HepG2 (cell line): Measurements from ENCODE around the gene PIP4K2B. TPM values are rescaled to one million over a fixed set of nuclear protein-coding genes. Genes with fewer than 3 reads are reported as not detected.

ENCODE experiments used
- ATAD3A ChIP-seq: sonication (generic); formaldehyde crosslinking; IDR thresholded peaks from 2 replicates; pipeline ENCODE4 v1.4.0; 2020; ENCODE audit warnings: missing genetic modification reagents
- BHLHE40 ChIP-seq: IDR thresholded peaks from 2 replicates; pipeline ENCODE4 v1.6.1; 2011; ENCODE audit warnings: low read length, improper control_type of control experiment
- CENPX ChIP-seq: sonication (generic); formaldehyde crosslinking; IDR thresholded peaks from 2 replicates; pipeline ENCODE4 v1.9.0; 2021; ENCODE audit warnings: mild to moderate bottlenecking, missing genetic modification reagents, moderate library complexity
- DMAP1 ChIP-seq: IDR thresholded peaks from 2 replicates; pipeline ENCODE4 v1.6.1; 2016
- ETV5 ChIP-seq: IDR thresholded peaks from 2 replicates; pipeline ENCODE4 v1.6.1; 2018; ENCODE audit warnings: missing biosample characterization, missing genetic modification reagents, inconsistent platforms, borderline replicate concordance
- GATAD1 ChIP-seq: IDR thresholded peaks from 2 replicates; pipeline ENCODE4 v1.6.1; 2016; ENCODE audit warnings: missing genetic modification reagents, missing compliant biosample characterization
- HNRNPUL1 ChIP-seq: fragments of 200-400 bp; formaldehyde crosslinking; IDR thresholded peaks from 2 replicates; pipeline ENCODE4 v1.6.1; 2017; ENCODE audit warnings: low read depth, mild to moderate bottlenecking, low read length, moderate library complexity
- KAT2B ChIP-seq: fragments of 150-350 bp; IDR thresholded peaks from 2 replicates; pipeline ENCODE4 v1.6.1; 2014; ENCODE audit warnings: low read depth, low read length, borderline replicate concordance
- KDM6A ChIP-seq: IDR thresholded peaks from 2 replicates; pipeline ENCODE4 v1.6.1; 2016; ENCODE audit warnings: low read depth
- NONO ChIP-seq, 2 experiments: fragments of 450-650 bp in 1 of 2; sonication (generic) in 1 of 2; formaldehyde crosslinking in 1 of 2; IDR thresholded peaks in 1 of 2; conservative IDR thresholded peaks in 1 of 2; 2 replicates each; pipeline versions ENCODE4 v1.6.1 to v1.8.0; 2017 to 2022; ENCODE audit warnings: mild to moderate bottlenecking in 1 of 2, missing genetic modification reagents in 1 of 2, moderate library complexity in 1 of 2
- NR2C2 ChIP-seq: sonication (generic); formaldehyde crosslinking; IDR thresholded peaks from 2 replicates; pipeline ENCODE4 v1.4.0; 2020; ENCODE audit warnings: missing genetic modification reagents, mild to moderate bottlenecking, moderate library complexity, borderline replicate concordance
- PHF20 ChIP-seq: sonication (generic); formaldehyde crosslinking; IDR thresholded peaks from 2 replicates; pipeline ENCODE4 v1.5.0; 2020; ENCODE audit warnings: mild to moderate bottlenecking, missing genetic modification reagents
- RAD21 ChIP-seq: fragments of 450-650 bp; formaldehyde crosslinking; IDR thresholded peaks from 2 replicates; pipeline ENCODE4 v1.5.0; 2020; ENCODE audit warnings: mild to moderate bottlenecking
- RFXANK ChIP-seq: IDR thresholded peaks from 2 replicates; pipeline ENCODE4 v1.6.1; 2016
- SSRP1 ChIP-seq: IDR thresholded peaks from 2 replicates; pipeline ENCODE4 v1.6.1; 2016; ENCODE audit warnings: control low read depth
- TAF15 ChIP-seq: fragments of 200-400 bp; formaldehyde crosslinking; IDR thresholded peaks from one replicate; pipeline ENCODE4 v1.6.1; 2018; ENCODE audit warnings: mild to moderate bottlenecking, low read depth, low read length; ENCODE audit not compliant: poor library complexity, severe bottlenecking
- ZMYM4 ChIP-seq: sonication (generic); formaldehyde crosslinking; IDR thresholded peaks from 2 replicates; pipeline ENCODE4 v1.8.1; 2023; ENCODE audit warnings: mild to moderate bottlenecking, missing genetic modification reagents
- ZNF44 ChIP-seq: sonication (generic); formaldehyde crosslinking; IDR thresholded peaks from 2 replicates; pipeline ENCODE4 v1.5.1; 2020; ENCODE audit warnings: mild to moderate bottlenecking, missing genetic modification reagents
- ZNF510 ChIP-seq: sonication (generic); formaldehyde crosslinking; IDR thresholded peaks from 2 replicates; pipeline ENCODE4 v1.4.0; 2020; ENCODE audit warnings: low read depth, mild to moderate bottlenecking, missing genetic modification reagents
- ZNF543 ChIP-seq: sonication (generic); formaldehyde crosslinking; IDR thresholded peaks from 2 replicates; pipeline ENCODE4 v1.4.0; 2020; ENCODE audit warnings: mild to moderate bottlenecking, missing genetic modification reagents
- ZNF670 ChIP-seq: sonication (generic); formaldehyde crosslinking; IDR thresholded peaks from 2 replicates; pipeline ENCODE4 v1.8.0; 2022; ENCODE audit warnings: mild to moderate bottlenecking, missing genetic modification reagents, borderline replicate concordance
- ZNF713 ChIP-seq: sonication (generic); formaldehyde crosslinking; IDR thresholded peaks from 2 replicates; pipeline ENCODE4 v1.4.0; 2020; ENCODE audit warnings: mild to moderate bottlenecking, missing genetic modification reagents
- ZNF75D ChIP-seq: sonication (generic); formaldehyde crosslinking; IDR thresholded peaks from 2 replicates; pipeline ENCODE4 v1.8.1; 2023; ENCODE audit warnings: missing genetic modification reagents, mild to moderate bottlenecking, borderline replicate concordance
- ZNF879 ChIP-seq: sonication (generic); formaldehyde crosslinking; IDR thresholded peaks from 2 replicates; pipeline ENCODE4 v1.8.1; 2023; ENCODE audit warnings: missing genetic modification reagents
- ZSCAN21 ChIP-seq: sonication (generic); formaldehyde crosslinking; IDR thresholded peaks from 2 replicates; pipeline ENCODE4 v1.8.0; 2022; ENCODE audit warnings: mild to moderate bottlenecking, missing genetic modification reagents, moderate library complexity, borderline replicate concordance
- polyA plus RNA-seq, 8 experiments: library from polyadenylated mRNA; depleted of rRNA in 3 of 8; stranded (reverse) in 7 of 8; unstranded in 1 of 8; fragments of >200 nt; fragmentation: Illumina TruSeq in 4 of 8; extraction: Trizol in 4 of 8; gene quantifications; 2 replicates each; pipeline versions ENCODE4 v1.2.1 to v1.2.3, GENCODE V29; 2011 to 2016; ENCODE audit warnings: low read depth in 4 of 8, missing spikeins in 1 of 8, mixed read lengths in 1 of 8; ENCODE audit not compliant: insufficient read depth in 1 of 8
- total RNA-seq, 5 experiments: library from RNA; depleted of rRNA; stranded (reverse); fragments of >200 nt; fragmentation: Illumina TruSeq; extraction: Trizol; gene quantifications; 2 replicates each; pipeline ENCODE4 v1.2.3, GENCODE V29; 2016; ENCODE audit warnings: low read depth in 1 of 5
- TF ChIP-seq, protein P1 (sequence below): IDR thresholded peaks from 2 replicates; pipeline ENCODE4 v1.6.1; 2016; ENCODE audit warnings: missing biosample characterization, missing genetic modification reagents, low read depth

PIP4K2B gene
- total and polyA plus RNA-seq, 2 of the 13 experiments (the other 11 are each of a cell fraction or from before 2014, with no cell fraction given) = 20.4 to 54.0 TPM

DNA sequence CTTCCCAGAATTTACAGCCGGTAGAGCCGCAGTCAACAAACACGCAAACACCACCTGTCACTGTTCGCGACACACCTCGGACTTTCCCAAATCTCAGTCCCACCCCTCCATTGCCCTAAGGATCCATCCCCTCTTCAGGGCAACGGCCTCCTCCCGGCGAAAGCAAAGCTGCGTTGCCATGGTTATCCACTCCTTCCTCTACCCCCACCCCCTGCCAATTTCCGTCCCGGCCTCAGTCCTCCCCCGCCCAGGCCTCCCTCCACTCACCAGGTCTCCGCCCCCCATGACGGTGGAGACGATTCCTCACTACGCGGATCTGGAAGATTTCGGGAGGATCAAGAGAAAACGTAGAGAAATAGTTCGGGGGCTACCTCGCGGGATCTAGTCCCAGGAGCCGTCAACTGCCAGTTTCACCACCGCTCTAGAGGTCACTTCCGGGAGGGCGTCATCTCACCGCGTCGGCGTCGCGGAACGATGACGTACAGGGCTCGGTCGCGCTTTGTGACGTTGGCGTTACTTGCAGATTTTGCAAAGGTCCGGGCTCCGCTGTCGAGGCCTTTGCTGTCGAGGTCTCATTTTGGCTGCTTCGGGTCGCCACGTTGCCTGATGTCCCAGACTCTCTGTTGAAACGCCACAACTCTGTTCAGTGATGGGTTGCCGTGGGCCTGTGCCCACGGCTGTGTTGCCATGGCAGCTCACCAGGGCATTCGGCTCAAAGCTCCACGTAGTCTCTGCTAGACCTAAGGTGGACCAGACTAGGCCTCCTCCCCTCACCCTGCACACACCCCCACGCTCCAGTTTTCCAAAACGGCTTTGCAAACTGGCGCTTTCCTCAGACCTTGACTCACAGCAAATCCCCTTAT is 25.8 kb upstream of the PIP4K2B start, which contains the start of gene CWC25 (continued):
- TF ChIP-seq ZSCAN21 (CRISPR knock-in tag) = peak; percentile 93; the same call in 1 of the 2 replicates
- no peak for TF ChIP-seq ATAD3A (CRISPR knock-in tag)
- peak; percentile 100 for TF ChIP-seq PHF20 (CRISPR knock-in tag)
- peak; percentile 70 for TF ChIP-seq RAD21 (CRISPR knock-in tag)
- peak; percentile 95 for TF ChIP-seq ETV5 (CRISPR knock-in tag)
- TF ChIP-seq ZNF543 = 0 out of 2 replicates have a peak, but pooled peaks have one; percentile 59
- TF ChIP-seq ZMYM4 (CRISPR knock-in tag) = peak; percentile 98
- peak; percentile 0; the same call in 1 of the 2 replicates for TF ChIP-seq SSRP1 (CRISPR knock-in tag)
- TF ChIP-seq BHLHE40 = peak; percentile 54; the same call in 1 of the 2 replicates
- no peak; the same call in 1 of the 2 replicates for TF ChIP-seq ZNF75D (CRISPR knock-in tag)
- TF ChIP-seq ZNF713 = no peak; the same call in 1 of the 2 replicates
- no peak for TF ChIP-seq HNRNPUL1
- TF ChIP-seq ZNF670 (CRISPR knock-in tag) = no peak
- peak; percentile 97 for TF ChIP-seq NR2C2 (CRISPR knock-in tag)
- TF ChIP-seq ZNF879 (CRISPR knock-in tag) = peak; percentile 78; the same call in 1 of the 2 replicates
- no peak for TF ChIP-seq CENPX (CRISPR knock-in tag)
- 0 out of 2 replicates have a peak, but pooled peaks have one; percentile 7 for TF ChIP-seq KDM6A
- peak; percentile 100 for TF ChIP-seq GATAD1 (CRISPR knock-in tag)
- no peak for TF ChIP-seq NONO (IDR thresholded peaks at IDR 0.05)
- TF ChIP-seq NONO (CRISPR knock-in tag; conservative IDR thresholded peaks at IDR 0.05) = peak; percentile 98
- peak; percentile 99 for TF ChIP-seq ZNF44 (CRISPR knock-in tag)
- peak; percentile 99 for TF ChIP-seq DMAP1 (CRISPR knock-in tag)
- TF ChIP-seq, protein P1, sequence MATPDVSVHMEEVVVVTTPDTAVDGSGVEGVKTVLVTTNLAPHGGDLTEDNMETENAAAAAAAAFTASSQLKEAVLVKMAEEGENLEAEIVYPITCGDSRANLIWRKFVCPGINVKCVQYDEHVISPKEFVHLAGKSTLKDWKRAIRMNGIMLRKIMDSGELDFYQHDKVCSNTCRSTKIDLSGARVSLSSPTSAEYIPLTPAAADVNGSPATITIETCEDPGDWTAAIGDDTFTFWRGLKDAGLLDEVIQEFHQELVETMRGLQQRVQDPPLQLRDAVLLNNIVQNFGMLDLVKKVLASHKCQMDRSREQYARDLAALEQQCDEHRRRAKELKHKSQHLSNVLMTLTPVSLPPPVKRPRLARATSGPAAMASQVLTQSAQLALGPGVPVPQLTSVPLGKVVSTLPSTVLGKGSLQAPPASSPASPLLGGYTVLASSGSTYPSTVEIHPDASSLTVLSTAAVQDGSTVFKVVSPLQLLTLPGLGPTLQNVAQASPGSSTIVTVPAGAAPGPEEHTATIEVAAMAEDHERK (CRISPR knock-in tag) = peak; percentile 81
- TF ChIP-seq TAF15 = peak; percentile 94
- TF ChIP-seq KAT2B = no peak
- TF ChIP-seq RFXANK (CRISPR knock-in tag) = peak; percentile 83
- TF ChIP-seq ZNF510 (CRISPR knock-in tag) = peak; percentile 86; the same call in 1 of the 2 replicates
